HG03378 (cell line): ENCODE results near the gene TTC39B.
"Not testable (repeated sequence)": the region's sequence is repeated elsewhere in the genome, so short reads cannot be mapped to it uniquely, and the experiment has no call there.

Source experiments
- ATAC-seq: cut with Tn5 transposase; IDR thresholded peaks from one replicate; pipeline ENCODE4 v1.9.1; 2021; ENCODE audit warnings: mild to moderate bottlenecking, moderate library complexity; ENCODE audit not compliant: unreplicated experiment

TTC39B gene

DNA sequence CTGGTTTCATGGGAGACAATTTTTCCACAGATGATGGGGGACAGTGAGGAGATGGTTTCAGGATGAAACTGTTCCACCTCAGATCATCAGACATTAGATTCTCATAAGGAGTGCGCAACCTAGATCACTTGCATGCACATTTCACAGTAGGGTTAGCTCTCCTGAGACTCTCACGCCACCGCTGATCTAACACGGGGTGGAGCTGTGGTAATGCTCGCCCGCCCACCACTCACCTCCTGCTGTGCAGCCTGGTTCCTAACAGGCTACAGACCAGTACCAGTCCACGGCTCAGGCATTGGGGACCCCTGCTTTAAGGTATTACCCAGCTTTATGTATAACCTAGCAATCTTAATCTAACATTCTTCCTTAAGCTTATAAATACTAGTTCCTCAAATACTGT is 35.6 kb downstream of the TTC39B start:
- no peak for ATAC-seq

DNA sequence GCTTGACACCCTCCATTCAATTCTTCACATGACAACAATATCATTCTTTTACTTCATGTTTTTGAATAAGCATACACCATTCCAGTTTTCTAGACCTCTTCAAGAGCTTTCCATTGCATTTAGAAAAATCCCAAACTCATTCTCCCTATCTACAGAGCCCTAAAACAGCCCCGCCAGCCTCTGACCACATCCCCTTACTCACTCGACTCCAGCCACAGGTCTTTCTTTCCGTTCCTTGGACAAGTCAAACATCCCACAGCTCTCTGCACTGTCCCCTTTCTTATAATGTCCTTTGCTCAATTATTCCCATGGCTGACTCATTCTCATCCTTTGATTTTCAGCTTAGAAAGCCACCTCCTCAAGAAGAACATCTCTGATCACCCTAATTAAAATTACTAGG is 38.2 kb downstream of the TTC39B start:
- no peak for ATAC-seq

DNA sequence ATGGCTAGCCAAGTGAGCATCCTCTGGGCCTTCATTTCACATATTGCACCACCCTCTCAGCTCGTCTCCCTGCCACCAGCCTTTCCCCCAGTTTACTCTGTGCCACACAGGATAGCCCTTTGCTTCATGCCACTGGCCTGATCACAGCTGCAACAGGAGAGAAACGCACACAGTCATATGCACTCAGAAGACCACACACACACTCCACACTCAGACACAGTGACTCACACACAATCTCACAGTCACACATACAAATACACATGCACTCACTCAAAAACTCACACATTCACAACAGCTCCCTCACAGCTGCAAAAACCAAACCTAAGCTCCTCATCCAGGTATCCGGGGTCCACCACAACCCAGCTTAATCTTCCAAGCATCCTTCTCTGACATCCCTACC is 38.7 kb downstream of the TTC39B start:
- ATAC-seq, result no peak

DNA sequence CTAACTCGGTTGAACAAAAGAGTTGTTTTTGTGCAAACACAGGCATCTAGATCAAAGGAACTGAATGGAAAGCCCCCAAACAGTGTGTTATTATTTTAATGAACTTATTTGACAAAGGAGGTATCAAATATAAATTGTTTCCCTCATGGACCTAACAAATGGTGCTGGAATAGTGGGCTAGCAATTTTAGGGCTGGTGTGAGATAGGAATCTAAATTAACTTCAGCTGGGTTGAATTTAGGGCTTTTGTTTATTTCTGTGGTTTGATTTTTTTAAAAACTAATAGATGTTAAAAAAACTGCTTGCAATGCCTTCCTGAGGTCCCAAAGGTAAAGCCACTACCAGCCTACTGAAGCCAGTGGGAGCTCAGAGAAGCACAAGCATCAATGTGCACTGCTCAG is 42.1 kb downstream of the TTC39B start:
- no peak for ATAC-seq

DNA sequence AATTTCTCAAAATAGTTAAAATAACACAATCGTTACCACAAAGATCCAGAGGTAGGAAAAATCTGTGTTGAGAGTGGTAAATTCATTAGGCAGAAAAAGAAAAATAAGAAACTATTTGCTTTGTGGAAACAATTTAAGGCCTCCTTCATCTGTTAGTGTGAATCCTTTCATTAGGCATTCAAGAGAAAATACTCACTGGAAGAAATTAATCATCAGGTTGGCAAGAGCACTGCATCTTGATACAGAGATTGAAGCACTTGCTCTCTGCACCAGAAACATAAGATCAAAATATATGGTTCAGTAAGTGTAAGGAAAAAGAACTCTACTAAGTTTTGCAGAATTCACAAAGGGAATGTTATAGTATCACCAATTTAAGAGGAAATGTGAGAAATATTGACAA is 44.4 kb downstream of the TTC39B start:
- no peak for ATAC-seq

DNA sequence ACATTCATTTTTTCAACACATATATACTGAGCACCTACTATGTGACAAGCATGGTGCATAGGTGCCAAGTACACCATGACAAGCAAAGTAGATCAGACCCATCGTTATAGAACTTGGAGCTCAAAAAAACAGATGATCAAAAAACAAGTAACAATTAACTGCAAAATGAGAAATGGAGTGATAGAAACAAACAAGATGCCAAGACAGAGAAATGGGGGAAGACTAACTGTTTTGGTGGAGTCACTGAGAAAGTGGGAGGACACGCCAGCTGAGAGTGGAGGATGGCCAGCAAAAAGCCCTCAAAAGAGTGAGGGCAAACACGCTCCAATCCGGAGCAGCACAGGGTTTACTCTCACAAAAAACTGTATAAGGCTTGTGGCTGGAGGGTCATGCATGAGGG is 50.6 kb downstream of the TTC39B start:
- no peak for ATAC-seq

DNA sequence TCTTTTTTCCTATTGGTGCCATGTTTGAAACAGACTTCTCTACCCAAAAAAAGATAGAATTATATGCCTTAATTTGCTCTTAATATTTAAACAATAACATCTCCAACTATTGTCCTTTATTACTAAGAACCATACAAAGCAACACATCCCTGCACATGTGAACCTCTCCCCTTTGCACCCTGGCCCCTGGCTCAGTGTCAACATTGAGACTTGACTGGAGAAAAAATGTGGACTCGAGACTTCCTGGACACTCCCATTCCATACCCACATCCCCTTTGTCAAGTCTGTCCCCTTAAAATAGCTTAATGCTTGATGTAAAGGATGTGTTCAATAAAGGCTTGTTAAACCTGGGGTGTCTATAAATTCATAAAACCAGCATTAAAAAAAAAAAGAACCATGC is 53.2 kb downstream of the TTC39B start:
- no peak for ATAC-seq

DNA sequence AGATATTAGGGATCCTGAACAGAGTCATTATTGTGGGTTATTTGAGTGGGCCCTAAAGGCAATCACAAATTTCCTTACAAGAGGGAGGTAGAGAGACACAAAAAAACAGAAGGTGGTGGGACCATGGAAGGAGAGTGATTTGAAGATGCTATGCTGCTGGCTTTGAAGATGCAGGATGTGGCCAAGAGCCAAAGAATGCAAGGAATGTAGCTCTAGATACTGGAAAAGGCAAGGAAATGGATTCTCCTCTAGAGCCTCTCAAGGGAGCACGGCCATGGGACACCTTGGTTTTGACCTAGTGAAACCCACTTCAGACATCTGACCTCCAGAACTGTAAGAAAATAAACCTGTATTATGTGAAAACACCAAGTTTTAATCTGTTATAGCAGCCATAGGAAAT is 53.8 kb downstream of the TTC39B start:
- ATAC-seq, result no peak

DNA sequence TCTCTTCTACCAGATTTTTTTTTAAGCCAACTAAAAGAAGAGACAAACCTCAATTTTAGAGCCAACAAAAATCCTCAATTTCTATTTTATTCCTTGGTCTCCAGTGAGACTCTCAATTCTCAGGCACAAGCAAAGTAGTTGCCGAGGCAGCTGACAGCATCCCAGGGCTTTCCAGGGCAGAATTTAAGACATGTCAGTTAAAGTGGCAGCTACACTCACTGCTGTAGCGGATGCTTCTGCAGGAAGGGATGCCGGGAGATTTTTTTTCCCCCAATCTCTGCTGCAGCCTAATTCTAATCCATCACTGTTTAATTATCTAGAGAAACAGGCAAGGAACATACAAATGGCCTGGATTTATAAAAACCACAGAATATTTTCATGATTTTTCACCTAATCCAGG is 57.0 kb downstream of the TTC39B start:
- no peak for ATAC-seq

DNA sequence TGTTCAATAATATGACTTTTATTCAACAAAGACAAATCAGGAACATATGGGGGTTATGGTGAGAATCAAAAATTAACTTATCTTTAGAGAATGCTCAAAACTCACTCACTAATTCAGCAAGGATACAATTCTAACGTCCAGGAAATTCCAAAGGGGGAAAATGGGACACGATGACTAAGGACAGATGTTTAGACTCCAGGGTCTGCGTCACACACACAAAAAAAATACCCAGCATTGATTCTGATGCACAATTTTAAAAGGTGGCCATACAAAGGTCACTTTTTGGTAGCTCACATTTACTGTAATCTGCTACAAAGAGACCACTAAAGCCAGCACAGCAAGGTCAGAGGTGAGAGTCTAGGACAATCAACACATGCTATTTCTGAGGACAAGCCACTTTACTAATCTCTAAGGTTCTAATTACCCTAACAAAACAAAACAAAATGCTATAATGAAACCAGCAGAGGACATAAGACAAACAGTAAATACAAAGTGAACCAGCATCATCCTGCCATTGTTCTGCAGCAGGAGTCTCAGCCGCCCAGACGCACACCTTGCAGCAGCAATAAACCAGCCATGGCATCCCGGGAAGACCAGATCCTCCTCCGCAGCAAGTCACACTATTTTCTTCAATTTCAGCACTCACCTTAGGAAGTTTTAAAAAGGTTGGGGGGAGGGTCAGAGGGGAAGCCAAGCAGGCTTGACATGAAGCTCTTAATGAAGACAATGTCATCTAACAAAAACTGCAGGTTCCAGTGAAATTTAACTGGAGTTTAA is 57.8 kb downstream of the TTC39B start:
- ATAC-seq, result no peak

DNA sequence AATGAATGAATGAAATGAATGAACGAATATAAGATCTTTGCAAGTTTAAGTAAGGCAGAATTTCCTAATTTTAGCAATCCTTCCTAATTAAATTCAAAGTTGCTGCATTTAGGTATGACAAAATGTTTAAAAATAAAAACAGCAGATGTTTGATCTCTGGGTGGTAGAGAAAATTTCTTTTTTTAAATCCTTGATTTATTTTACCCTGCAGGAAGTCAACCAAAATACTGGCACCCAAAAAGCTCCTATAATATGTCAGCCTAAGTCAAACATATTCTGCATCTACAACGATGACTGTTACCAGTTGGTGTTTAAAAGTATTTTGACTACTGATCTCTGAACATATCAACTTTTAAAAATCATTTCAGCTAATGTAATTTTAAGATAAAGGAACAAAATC is 58.4 kb downstream of the TTC39B start:
- ATAC-seq, result no peak

DNA sequence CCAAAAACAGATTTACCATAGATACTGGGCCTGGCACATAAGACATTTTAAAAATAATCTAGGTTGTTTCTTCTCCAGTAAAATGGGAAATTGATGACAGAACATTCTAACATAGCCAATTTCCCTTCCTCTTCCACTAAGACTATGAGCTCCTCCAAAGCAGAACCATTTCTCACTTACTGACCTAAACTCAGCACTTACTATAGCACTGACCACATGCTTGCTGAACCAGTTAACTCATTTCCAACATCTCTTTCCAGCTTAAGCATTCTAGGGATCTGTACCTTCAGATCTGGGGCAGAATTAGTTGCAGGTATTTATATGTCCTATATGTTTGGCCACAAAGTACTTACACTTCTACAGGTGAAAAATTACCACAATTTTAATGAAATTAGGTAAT is 58.9 kb downstream of the TTC39B start:
- no peak for ATAC-seq

DNA sequence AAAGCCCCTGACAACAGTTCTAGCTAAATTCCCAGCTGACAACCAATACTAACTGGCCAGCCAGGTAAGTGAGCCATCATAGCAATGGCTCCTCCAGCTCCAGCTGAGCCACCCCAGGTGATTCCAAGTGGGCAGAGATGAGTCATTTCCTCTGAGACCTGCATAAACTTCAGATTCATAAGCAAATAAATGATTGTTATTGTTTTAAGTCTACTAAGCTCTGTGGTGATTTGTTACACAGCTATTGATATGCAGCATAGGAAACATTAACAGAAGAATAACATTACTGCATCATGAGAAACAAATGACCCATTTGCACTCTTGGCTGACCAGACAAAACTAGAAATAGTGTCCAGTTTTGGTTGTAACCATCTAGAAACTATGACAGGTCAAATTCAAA is 60.3 kb downstream of the TTC39B start:
- ATAC-seq, result no peak

DNA sequence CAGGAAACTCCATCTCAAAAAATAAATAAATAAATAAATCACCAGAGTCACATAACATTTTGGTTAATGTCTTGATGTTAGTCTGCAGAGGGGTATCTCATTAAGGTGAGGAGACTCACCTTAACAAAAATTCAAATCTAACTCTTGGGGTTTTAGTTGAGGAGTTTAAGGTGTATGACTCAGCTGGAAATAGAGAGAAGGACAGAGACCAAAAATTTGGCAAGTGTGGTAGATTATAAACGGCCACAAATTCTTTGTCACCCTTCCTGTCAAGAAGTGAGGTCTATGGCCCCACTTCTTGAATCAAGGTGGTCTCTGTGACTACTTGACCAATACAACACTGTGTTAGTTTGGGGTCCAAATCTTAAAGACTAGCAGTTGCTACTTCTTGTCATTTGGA is 60.8 kb downstream of the TTC39B start:
- ATAC-seq, result no peak

DNA sequence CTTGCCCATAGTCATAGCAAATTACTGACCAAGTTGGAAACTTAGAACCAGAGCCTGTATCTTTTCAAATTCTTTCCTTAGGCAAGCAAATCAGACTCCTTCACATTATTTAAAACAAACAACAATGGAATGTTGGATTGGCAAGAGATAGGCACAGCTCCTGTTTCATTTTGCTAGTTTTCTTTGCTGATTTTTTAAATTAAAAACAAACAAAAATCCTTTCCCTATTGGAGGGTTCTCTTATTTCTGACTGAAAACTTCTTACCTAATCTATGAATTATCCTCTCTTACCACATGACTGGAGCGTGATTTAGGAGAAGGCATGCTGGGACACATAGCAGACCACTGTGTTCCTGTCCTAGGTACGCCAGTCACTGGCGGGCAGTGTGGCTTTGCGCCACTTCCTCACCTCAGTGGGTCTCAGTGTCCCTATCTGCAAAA is 63.0 kb downstream of the TTC39B start:
- no peak for ATAC-seq

DNA sequence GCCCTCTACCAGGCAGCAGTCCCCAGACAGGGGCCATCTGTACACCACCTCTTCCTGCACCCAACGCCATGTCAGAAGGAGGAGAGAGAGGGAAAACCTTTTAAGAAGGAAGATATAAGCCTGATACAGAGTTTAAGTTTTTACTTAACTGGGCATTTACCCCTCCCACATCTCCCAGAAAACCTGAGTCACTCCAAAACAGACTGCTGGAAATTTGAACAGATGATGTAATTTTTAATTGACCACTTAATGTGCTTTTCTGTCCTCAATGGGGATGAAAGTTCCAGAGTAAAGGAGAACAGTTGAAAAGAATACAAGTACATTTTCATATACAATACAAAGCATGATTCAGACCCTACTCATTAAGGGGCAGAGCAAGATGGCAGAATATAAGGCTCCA is 63.9 kb downstream of the TTC39B start:
- no peak for ATAC-seq

DNA sequence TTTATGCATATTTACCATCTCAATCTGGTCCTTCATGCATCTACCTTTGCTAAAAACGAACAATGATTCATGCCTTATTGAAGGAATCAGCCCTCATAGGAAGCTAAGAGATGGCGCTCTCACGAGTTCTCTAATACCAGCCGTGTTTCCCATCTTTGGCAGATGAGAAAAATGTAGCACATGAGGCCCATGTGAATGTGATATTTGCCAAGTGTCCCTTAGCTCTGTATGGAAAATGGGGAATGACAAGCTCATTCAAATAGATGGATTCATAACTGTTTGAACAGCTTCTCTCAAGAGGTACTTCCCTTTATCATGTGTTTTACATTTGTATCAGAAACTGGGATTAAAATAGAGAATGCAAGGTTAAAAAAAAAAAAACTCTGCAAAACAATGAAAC is 66.1 kb downstream of the TTC39B start:
- no peak for ATAC-seq

DNA sequence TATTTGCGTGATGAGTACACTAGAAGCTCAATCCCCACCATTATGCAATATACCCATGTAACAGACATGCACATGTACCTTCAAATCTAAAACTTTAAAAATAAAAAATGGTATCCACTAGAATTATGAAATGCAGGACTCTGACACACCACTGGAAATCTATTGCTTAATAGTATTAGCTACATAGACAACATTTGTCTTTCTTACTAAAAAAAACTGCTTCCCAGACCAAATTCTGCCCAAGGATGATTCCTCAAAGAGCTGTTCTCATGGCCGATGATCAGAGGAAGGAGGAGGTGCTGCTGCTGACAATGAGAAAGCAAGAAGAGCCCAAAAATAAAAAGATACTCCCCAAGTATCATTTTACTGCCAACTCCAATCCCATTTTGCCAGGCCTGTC is 67.2 kb downstream of the TTC39B start:
- no peak for ATAC-seq

DNA sequence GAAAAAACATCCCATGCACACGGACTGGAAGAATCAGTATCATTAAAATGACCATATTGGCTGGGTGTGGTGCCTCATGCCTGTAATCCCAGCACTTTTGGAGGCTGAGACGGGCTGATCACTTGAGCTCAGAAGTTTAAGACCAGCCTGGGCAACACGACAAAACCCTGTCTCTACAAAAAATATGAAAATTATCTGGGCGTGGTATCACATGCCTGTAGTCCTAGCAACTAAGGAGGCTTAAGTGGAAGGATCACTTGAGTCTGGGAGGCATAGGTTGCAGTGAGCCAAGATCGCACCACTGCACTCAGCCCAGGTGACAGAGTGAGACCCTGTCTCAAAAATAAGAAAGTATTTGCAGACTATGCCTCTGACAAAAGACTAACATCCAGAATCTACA is 68.4 kb downstream of the TTC39B start:
- ATAC-seq, result no peak

DNA sequence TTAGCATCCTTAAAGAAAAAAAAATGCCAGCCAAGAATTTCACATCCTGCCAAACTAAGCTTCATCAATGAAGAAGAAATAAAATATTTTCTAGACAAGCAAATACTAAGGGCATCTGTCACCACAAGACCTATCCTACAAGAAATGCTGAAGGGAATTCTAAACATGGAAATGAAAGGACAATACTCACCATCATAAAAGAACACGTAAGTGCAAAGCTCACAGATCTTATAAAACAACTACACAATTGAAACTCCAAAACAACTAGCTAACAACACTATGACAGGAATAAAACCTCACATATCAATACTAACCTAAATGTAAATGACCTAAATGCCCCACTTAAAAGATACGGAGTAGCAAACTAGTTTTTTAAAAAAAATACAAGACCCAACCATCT is 71.4 kb downstream of the TTC39B start:
- no peak for ATAC-seq

DNA sequence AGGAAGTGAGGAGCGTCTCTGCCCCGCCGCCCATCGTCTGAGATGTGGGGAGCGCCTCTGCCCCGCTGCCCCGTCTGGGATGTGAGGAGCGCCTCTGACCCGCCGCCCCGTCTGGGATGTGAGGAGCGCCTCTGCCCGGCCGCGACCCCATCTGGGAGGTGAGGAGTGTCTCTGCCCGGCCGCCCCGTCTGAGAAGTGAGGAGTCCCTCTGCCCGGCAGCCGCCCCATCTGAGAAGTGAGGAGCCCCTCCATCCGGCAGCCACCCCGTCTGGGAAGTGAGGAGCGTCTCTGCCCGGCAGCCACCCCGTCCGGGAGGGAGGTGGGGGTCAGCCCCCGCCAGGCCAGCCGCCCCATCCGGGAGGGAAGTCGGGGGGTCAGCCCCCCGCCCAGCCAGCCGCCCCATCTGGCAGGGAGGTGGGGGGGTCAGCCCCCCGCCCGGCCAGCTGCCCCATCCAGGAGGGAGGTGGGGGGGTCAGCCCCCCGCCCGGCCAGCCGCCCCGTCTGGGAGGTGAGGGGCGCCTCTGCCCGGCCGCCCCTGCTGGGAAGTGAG is 73.0 kb downstream of the TTC39B start:
- not testable (repeated sequence) for ATAC-seq

DNA sequence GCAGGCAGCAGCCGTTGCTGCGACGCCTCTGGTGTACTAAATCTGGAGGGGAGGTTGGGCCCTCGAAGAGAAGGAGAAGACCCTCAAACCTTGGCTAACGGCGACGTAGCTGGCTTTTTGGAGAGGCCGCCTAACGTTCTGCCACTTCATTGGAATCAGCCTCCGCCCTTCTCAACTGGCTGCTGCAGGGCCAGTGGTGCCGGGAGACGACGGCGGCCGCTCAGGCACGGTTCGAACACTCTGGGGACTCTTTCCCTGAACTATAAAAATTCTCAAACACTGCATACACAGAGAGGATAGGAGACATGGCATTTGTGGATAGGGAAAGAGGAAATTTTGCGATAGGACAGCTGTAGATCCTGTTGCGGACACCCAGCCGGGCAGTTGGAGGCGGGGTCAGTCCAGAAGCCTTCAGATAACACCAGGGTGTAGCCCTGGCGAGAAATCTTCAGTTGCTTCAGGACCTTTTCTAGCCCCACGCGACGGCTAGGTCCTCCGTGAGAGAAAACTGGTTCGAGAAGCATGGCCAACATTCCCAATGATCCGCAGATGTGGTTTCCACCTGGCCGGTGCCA is 74.2 kb downstream of the TTC39B start:
- not testable (repeated sequence) for ATAC-seq
